Measurements from ENCODE around the gene CASP5. TPM values are rescaled to one million over a fixed set of nuclear protein-coding genes. Genes with fewer than 3 reads are reported as not detected.
"Not testable (repeated sequence)": the region's sequence is repeated elsewhere in the genome, so short reads cannot be mapped to it uniquely, and the experiment has no call there.

Gene CASP5
- 0.76 TPM for total RNA-seq

DNA sequence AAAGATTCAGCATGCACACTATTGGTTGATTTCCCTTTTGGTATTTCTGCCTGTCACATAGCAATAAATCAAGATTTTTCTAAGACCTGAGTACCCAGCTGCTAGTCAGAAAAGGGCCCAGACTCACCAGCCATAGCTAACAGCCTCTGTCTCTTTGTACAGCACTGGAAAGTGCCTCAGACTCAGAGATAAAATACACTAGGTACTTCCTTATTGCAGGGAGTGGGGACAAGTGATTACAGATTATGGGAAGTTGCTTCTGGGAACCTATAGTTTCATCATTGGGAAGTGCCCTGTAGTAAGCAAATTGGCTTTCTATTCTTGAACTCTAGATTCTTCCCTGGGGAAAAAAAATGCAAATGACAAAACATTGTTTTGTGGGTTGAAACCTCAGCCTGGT lies at the start of gene CASP5:
Gene CASP5, minus strand, starts transcription at position 166 of the 400 bp plus-strand sequence. Its CDS starts 32 bp downstream, at position 134.
- intact Hi-C loops (cut with DNase I): no loop called here
- no peak for DNase-seq (ENCODE audit: low spot score)
- peak; percentile 26 for ATAC-seq

DNA sequence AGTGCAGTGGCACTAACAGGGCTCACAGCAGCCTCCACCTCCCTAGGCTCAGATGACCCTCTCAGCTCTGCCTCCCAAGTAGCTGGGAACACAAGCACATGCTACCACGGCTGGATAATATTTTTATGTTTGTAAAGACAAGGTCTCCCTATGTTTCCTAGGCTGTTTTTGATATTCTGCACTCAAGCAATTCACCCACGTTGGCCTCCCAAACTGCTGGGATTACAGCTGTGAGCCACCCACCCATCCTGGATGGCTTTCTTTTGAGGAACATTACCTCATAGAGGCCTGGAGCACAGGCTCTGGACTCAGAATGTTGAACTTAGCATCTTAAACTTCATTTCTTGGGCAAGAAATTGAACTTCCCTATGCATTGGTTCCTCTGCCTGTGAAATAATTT lies 49.1 kb upstream of the CASP5 start:
- intact Hi-C loops (cut with DNase I); ATAC-seq; DNase-seq (ENCODE audit: low spot score): not testable (repeated sequence)

DNA sequence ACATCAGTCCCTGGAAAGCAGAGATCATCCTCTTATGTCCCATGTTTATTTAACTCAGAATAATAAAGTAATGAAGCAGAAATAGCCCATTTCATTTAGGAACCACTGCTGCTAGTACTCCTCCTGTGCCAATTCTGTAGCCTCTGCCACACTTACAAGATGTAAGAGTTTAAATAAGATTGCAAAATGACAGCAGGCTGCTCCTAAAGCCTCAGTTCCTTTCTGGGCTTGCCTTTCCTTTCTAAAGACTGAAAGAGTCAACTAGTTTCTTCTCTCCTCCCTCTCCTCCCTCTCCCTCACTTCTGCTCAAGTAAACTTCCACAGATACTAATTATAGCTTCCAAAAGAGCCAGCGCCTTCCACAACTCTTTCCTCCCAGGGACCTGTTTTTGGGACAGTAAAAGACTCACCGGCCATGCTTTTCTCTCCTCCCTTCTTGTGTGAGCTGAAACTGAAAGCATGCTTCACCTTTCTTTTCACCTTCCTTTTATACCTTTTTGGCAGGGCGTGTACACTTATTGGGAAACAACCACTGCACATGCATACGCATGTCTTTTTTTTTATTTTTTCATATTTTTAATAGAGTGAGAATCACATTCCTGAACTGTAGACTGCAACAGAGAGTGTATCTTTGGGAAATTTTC lies 48.2 kb upstream of the CASP5 start:
- intact Hi-C loops (cut with DNase I): no loop called here
- DNase-seq (ENCODE audit: low spot score): no peak
- ATAC-seq: no peak

DNA sequence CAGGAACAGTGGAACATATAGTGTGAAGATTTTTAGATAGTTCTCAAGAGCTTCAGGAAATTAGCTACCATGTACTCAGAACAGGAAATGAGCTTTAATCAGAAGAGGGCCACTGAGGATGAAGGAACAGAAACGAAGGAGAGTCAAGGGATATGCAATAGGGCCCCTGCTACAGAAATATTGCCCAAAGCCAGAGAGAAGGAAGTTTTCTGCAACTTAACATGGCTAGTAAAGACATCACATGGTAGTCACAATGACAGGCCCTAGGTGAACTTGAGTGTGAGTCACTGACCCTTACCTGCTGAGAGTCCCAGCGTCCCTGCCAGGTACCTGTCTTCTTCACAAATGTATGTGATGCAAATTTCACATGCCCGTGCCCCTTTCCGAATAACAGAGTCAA lies 47.3 kb upstream of the CASP5 start:
- ATAC-seq (no peak), DNase-seq (ENCODE audit: low spot score) (no peak)
- intact Hi-C loops (cut with DNase I): no loop called here

DNA sequence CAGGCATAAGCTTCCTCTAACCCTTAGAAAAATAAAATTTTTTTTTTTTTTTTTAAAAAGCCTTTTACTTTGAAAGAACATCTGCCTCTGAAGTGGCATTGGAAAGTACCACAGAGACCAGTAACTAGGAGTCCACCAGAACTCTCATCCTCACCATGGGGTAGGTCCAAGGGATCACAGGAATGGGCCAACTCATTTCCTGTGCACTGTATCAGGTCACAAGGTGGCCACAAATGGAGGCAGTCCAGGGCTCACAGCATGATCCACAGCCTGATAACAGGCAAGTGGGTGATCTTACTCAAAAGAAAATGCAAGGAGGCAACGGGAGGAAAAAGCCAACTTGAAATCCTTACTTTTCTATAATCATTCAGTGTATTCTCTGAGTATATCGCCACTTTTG lies 46.8 kb upstream of the CASP5 start:
- DNase-seq (ENCODE audit: low spot score); ATAC-seq; intact Hi-C loops (cut with DNase I): not testable (repeated sequence)

DNA sequence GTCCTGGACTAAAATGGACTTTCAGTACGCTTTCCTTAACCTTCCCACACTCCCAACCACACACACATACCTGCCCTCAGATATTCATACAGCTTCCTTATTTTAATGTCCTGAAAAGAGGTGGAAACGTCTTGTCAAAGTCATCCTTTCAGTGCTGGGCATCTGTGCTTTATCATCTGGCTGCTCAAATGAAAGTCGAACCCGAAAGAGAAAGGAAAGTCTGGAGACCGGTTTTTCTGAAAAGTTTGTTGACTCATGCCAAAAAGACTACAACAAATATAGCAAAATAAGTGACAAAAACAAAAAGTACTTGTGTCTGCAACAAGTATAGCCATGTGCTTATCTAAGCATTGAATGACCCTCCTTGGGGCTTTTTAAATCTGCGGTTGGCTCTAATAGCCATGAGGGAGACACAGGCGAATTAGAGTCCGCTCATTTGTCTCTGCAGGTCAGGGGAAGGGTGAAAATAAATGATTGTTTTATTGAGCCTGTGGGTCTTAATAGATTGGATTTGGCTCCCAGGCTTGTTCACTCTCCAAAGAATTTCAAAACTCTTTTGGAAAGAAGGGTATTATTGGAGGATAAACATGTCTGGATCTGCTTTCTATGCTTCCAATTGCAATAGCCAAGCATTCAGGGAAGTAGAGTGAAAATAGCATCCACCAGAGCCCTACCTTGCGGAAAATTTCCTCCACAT lies 40.4 kb upstream of the CASP5 start:
- ATAC-seq: peak; percentile 46
- intact Hi-C loops (cut with DNase I); DNase-seq (ENCODE audit: low spot score): not testable (repeated sequence)

DNA sequence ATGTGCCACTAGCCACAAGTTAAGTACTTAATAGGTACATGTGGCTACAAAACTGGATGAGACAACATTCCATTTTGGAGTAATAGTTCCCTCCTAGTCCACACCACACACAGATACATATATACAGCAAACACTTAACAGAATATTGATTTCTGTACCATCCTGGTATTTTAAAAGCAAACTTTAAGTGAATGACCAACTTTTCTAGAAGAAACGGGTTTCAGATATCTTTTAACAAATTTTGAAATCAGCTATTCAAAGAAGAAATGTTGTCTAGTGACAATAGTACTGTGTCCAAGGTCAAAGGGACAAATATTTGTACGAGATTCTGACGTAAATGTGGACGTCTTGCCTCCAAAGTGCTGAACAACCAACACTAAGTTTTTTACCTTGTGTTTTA lies 34.5 kb upstream of the CASP5 start:
- DNase-seq (ENCODE audit: low spot score): no peak
- intact Hi-C loops (cut with DNase I): no loop called here
- ATAC-seq: no peak

DNA sequence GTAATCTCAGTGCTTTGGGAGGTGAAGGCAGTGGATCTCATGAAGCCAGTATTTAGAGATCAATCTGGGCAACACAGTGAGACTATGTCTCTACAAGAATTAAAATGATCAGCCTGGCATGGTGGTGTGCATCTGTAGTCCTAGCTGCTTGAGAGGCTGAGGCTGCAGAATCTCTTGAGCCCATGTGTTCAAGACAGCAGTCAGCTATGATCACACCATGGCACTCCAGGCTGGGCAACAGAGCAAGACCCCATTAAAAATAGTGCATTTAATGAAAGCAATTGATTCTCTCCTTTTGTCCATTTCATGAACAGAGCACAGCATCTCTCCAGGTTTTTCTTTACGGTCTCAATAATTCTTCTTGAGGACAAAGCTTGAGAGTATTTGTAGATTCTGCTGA lies 33.5 kb upstream of the CASP5 start:
- ATAC-seq (no peak), DNase-seq (ENCODE audit: low spot score) (no peak)
- intact Hi-C loops (cut with DNase I): no loop called here

DNA sequence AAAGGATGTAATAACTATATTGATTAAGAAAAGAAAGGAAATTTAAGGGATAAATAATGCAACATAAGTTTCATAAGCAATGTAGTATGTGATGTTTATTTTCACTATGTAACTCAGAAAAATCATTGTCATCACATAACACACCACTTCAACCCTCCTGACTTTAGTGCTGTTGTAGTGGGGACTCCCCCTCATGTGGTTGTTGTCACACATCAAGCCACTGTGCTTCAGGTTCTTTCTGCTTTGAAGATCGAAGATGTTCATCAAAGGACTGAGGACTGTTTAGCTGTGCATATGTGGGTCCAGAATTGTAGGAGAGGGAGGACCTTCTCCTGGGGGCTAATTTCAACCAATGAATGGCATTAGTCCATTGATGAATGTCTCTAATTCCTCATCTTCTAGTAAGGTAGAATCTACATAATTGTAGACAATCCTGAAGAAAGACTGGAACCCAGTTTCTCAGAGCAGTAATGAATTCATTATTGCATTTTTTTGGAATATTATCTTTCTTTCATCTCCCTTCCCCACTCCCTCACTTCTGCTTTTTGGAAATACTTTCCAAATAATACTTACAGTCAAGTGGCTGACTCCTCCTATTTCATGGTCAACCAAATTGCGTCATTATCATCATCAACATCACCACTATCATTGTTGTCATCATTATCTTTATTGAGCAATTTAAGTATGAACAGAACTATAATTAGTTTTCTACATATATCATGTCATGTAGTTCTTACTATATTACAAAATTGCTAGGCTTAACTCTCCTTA lies 31.9 kb upstream of the CASP5 start:
- DNase-seq (ENCODE audit: low spot score) (no peak), ATAC-seq (no peak)
- intact Hi-C loops (cut with DNase I): no loop called here

DNA sequence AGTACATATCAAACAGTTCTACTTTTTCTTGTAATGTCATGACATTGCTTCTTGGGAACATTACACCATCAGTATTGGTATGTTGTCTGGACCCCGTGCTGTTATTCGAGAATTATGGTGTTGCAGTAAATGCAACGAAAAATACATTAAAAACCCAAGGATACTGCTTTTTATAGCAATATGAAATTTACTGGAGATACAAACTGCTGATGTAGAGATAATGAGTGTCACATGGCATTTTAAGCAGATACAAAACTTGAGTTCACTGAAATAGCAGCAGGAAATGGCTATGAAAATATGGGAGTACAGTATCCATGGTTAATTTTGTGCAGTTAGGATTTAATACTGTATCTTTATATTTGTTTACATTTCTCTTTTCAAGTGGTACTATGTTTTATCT lies 29.5 kb upstream of the CASP5 start:
- no peak for DNase-seq (ENCODE audit: low spot score)
- no peak for ATAC-seq
- intact Hi-C loops (cut with DNase I): no loop called here

DNA sequence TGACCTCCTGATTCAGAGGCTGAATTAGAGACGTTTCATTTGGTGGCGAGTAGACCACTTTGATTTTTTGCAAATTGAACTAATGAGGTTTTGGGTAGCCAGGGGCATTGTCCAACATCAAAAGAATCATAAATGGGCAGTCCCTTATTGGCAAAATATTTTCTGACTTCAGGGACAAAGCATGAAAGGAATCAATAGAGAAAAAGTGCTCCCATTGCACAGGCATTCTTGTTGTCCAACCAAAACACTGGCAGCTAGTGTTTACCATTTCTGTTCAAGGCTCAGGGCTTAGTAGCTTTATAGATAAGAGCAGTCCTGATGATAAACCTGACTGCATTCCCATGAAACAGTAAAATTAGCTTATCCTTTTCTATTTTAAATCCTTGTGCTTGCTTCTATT lies 28.6 kb upstream of the CASP5 start:
- ATAC-seq: no peak
- intact Hi-C loops (cut with DNase I): no loop called here

DNA sequence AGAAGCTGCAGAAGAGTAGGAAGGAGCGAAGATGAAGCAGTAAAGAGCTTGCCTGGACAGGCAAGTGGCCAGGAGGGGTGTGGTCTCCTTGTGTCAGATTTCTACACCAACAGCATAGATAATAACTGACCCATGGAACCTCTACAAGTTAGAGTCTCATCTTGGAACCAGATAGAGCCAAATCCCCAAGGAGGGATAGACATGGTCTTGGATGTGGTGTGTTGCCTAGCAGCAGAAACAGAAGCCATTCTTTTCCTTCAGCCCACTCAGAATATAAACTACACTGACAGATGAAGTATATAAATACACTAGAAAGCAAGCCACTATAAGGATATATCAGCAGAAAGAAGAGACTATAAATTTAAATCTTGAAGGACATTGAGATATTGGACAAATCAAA lies 26.5 kb upstream of the CASP5 start:
- ATAC-seq (no peak), DNase-seq (ENCODE audit: low spot score) (no peak)
- intact Hi-C loops (cut with DNase I): no loop called here

More for the DNA sequence above, 28.6 kb upstream of the CASP5 start:
- DNase-seq (ENCODE audit: low spot score): no peak

DNA sequence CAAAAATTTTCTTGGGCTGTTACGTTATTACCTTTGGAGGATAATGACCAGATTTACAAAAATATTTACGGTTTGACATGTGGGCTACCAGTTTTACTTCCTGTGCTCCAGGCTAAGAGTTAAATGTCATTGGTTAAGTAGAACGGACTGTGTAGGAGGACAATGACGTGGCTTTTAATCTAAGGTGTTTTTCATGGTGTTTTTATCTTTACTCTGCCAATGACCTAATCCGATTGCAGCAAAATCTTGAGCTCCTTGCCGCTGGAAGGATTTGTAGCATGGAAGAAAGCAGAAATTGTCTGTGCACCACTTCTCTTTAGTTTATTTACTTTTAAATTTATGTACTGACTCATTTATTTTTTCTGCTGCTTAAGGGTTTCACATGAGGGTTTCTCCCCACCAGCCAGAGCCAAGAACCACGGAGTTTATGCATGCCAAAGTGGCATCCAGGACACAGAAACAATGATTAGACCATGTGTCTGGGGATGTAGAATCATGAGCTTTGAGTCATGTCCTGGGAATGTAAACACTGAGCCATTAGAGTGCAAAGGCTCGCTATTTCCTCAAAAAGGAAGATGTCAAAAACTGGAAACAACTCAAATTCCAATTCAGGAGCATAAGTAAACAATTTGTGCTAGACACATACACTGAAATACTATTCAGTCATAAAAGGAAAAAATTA lies 24.1 kb upstream of the CASP5 start:
- intact Hi-C loops (cut with DNase I): no loop called here
- ATAC-seq: peak; percentile 55
- no peak for DNase-seq (ENCODE audit: low spot score)

DNA sequence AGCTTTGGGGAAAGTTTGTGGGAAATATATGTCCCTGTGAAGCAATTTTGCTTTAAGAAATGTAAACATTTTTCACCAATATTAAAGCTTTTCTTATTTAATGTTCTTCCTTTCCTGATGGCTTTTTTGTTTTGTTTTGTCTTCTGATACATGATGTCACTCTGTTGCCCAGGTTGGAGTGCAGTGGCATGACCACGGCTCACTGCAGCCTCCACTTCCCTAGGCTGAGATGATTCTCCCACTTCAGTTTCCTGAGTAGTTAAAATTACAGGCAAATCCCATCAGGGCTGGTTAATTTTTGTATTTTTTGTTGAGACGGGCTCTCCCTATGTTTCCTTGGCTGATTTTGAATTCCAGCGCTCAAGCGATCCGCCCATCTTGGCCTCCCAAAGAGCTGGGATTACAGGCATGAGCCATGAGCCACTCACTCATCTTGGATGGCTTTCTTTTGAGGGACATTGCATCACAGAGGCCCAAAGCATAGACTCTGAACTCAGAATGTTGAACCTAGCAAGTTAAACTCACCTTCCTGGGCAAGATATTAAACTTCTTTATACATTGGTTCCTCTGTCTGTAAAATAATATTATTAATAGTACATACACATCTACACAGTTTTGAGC lies 22.8 kb upstream of the CASP5 start:
- intact Hi-C loops (cut with DNase I): no loop called here
- DNase-seq (ENCODE audit: low spot score) (no peak), ATAC-seq (peak; percentile 48)

DNA sequence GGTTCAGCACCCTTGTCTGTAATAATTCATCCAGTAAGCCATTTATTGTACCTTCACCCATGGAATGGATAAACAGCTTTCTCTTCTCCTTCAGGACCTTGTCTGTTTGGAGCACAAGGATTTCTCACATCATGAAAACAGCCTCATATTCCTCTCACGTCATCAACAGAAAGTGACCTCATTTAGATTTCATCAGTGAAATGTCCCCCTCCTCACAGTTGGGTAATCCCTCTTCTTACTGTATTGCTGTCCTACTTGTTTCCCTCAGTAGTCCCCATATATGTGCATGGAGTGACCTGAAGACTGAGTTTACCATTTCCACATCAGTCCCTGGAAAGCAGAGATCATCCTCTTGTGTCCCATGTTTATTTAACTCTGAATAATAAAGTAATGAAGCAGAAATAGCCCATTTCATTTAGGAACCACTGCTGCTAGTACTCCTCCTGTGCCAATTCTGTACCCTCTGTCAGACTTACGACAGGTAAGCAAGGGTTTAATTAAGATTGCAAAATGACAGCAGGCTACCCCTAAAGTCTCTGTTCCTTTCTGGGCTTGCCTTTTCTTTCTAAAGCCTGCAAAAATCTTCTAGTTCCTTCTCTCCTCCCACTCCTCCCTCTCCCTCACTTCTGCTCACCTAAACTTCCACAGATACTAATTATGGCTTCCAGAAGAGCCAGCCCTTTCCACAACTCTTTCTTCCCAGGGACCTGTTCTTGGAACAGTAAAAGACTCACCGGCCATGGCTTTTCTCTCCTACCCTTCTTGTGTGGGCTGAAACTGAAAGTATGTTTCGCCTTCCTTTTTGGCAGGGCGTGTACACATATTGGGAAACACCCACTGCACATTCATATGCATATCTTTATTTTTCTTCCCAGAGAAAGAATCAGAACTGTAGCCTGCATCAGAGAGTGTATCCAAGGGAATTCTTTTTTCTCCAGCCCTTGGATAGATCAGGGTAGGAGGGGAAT lies 21.9 kb upstream of the CASP5 start, which contains the start of gene CARD16:
Gene CARD16, minus strand, starts transcription at position 779 of the 968 bp plus-strand sequence. Its CDS starts 38 bp downstream, at position 741.
- ATAC-seq: peak; percentile 87
- DNase-seq (ENCODE audit: low spot score); intact Hi-C loops (cut with DNase I): not testable (repeated sequence)

DNA sequence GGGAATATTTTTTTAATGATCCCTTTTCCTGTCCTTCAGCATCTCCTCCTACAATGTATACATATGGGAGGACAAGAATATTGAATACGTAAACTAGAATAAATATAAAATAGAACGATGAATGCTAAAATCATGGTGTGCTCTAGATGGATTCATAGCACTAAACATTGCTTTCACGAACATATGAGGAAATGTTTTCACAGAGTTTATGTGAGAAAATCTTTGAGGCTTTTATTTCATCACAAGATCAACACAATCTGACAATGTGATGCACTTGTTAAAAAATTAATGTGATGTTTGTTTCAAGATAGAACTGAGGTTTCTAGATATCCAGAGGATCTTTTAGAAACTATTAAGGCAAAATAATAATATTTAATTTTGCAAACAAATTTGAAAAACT lies 19.2 kb upstream of the CASP5 start:
- ATAC-seq: no peak
- intact Hi-C loops (cut with DNase I): no loop called here
- DNase-seq (ENCODE audit: low spot score): no peak

DNA sequence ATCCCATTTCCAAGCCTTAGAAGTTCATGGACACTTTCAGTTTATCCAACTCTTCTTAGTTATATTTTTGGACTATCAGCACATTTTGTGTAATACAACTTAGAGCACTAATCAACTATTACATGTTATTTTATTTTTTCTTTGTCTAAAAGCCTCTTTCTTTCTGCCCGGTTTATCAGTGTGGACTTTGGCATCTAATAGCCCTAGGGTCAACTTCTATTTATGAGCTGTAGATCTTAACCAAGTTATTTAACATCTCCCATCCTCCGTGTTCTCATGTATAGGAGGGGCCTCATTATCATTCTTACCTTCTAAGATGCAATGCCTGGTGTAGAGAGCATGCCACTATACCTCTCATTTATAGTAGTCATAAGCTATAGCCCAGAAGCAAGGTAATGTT lies 17.7 kb upstream of the CASP5 start:
- DNase-seq (ENCODE audit: low spot score) (no peak), ATAC-seq (no peak)
- intact Hi-C loops (cut with DNase I): no loop called here
